Left forelimb (tissue), 1 donor: ENCODE results near the gene RIT1.

Source experiments
- DNase-seq: peaks from one replicate; pipeline ENCODE4 v3.0.0-alpha.2; 2018; ENCODE audit warnings: low spot score

RIT1 gene

DNA sequence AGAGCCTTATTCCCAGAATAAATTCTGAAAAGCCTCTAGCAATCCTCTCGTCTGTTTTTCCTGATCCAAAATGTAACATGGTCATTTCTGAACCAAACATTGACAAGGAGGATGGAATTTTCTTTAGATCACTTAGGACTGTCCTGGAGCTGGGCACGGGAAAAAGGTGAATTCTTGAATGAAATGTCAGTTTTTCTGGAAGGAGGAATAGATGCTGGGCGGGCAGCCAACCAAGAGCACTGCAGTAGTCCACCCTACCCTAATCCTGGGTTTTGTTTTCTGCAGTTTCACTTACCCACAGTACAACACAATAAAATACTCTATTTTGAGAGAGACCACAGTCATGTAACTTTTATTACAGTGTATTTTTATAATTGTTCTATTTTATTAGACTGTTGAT lies 20.9 kb downstream of the RIT1 start:
- no peak for DNase-seq

- DNase-seq = no peak
Observed at GRCh38 chr1:155889566-155889965, 21.6 kb downstream of the RIT1 start.

GRCh38 chr1:155888481-155888880 lies 22.7 kb downstream of the RIT1 start:
- no peak for DNase-seq

- DNase-seq = no peak
Observed at GRCh38 chr1:155884982-155885381, 26.2 kb downstream of the RIT1 start.

DNA sequence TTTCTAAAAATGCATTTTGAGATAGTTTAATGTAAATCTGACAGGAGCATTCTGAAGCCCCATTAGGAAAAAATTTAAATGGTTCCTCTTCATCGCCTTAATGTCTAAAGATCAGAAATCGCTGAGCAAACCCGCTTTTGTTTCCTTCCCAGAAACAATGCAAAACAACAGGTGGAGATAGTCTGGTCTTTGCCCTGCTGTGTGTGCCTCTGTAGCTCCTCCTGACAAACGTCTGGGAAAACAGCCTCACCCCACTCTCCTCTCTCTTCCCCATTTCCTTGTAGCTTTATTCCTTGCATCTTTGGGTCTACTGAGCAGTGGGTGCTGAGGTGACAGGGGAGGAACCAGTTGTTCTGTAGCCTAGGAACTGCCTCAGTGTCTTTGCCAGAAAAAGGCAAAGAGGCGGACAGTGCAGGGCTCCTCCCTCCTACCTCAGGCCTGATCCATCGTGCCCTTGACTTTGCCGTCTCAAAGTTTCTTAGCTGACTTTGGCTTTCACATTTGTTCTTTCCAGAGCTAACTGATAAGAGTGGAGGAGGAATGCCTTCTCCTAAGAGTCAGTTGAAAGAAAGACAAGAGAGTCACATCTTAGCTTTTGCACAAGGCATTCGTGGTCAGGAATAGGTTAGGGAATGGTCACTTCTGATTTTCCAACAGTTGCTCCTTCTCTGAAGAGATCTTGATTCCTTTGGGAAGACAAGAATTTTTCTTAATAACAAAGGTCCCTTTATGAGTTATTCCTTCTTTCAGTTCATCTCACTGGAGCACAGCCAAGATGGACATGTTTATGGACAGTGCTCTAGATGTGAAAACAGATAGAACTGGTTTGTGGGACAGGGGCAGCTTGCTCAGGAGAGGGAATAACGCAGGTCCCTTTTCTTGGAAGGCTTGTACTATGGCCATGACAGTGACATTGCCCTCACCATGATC lies 26.9 kb downstream of the RIT1 start:
- DNase-seq = no peak

DNA sequence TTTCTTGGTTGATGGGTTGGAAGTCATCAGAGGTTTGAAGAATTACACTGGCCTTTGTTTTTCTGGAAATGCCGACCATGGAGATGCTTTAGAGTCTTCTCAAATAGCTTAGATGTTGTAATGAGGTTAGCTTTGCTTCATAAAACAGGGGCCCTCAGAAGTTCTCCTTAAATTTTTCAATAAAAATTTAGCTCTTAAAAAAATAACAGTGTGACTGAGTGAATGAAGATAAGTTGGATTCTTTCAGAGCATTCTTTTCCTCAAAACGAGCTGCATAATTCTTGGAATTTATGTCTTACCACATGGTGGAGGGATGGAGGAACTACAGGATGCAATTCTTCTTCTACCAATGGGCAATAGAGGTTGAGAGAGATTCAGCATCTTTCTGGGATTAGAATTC lies 28.4 kb downstream of the RIT1 start:
- no peak for DNase-seq

DNA sequence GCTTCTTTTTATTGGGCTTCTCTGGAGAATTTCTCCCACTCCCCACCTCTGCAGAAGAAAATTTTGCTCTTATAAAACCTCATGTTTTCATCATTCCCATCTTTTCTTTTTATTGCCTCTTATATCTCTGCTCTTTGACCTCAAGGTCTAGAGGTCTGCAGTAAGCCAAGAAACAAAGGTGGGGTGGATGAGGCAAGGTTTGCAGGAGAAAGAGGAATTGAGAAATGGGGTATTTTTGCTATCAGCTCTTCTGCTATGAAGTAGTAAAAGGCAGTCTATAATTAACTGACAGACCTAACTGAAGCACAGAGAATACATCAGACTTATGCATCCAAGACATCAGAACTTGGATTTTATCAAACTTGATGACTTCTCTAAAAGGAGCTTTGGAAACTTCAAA lies 28.9 kb downstream of the RIT1 start:
- no peak for DNase-seq

- DNase-seq = no peak
Observed at GRCh38 chr1:155880950-155881349, 30.2 kb downstream of the RIT1 start.

DNA sequence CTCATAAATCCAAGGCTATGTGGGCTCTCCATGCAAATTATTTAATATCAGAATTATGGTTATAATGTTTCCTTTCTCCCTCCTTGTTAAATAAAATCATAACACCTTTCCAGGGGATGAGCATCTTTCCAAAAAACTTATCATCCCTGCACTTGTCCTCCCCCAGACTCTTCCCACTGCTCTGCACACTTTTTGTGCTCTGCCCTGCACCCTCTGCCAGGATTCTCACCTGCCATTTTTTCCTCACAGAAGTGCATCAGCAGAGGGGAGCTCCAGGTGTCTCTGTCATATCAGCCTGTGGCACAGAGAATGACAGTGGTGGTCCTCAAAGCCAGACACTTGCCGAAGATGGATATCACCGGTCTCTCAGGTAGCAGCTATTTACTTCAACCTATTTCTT lies 30.9 kb downstream of the RIT1 start:
- DNase-seq = no peak

DNA sequence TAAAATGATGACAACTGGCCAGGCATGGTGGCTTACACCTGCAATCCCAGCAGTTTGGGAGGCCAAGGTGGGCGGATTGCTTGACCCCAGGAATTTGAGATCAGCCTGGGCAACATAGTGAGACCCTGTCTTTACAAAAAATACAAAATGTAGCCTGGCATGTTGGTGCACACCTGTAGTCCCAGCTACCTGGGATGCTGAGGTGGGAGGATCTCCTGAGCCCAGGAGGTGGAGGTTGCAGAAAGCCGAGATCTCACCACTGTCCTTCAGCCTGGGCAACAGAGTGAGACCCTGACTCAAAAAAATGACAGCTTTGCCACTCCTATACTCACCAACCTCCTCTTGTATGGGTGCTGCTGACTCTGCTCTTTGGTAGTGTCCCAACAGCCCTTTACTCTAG lies 33.2 kb downstream of the RIT1 start:
- DNase-seq = no peak

DNA sequence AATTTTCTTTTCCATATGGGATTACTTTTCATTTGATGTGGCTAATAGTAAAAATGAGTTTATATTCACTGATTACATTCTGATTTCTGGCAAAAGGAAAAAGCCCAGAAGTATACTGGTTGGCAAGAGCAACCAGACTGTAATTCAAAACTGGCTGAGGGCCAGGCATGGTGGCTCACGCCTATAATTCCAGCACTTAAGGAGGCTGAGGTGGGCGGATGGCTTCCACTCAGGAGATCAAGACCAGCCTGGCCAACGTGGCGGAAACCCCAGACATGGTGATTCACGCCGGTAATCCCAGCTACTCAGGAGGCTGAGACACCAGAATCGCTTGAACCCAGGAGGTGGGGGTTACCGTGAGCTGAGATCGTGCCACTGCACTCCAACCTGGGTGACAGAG lies 37.3 kb downstream of the RIT1 start:
- DNase-seq = no peak

- DNase-seq = no peak
Observed at GRCh38 chr1:155872527-155872926, 38.6 kb downstream of the RIT1 start.

GRCh38 chr1:155871390-155871789 lies 39.8 kb downstream of the RIT1 start:
- DNase-seq = peak; percentile 69

GRCh38 chr1:155867766-155868165 lies 43.4 kb downstream of the RIT1 start:
- no peak for DNase-seq

DNA sequence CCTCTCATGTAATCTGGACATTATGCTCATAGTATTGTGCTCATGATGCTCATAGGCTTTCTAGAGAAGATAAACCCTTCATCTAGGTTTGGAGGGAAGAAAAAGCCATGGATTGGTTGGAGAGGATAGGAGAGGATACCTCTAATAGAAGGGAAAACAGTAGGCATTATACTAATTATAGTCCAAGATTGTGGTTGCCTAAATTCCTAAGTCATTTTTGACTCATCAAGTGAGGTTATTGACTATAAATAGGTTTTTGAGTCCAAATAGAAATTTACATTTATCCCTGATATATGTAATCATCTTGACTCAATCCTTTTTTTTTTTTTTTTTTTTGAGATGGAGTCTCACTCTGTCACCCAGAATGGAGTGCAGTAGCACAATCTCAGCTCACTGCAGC lies 46.8 kb downstream of the RIT1 start:
- DNase-seq = no peak

DNA sequence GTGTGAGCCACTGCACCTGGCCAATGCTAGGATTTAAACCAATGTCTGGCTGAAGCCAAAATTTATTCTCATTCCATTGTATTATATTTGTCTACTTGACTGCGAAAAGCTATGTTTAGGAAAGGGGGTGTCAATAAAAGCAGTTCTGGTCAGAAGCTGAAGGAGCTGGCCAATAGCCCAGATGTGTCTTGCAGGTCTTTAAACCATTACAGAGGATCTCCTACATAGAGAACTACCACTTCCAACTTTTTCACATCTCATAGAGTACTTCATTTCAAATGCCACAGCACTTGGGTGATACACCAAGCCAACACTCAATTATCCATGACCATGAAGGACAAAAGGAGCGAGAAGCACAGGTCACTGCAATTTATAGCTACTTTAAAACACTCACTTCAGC lies 49.3 kb downstream of the RIT1 start:
- no peak for DNase-seq

- DNase-seq = no peak
Observed at GRCh38 chr1:155860970-155861510, 50.1 kb downstream of the RIT1 start.

GRCh38 chr1:155859881-155860871 lies 51.0 kb downstream of the RIT1 start:
- DNase-seq = peak; percentile 92

- DNase-seq = peak; percentile 93
Observed at GRCh38 chr1:155859234-155859829, 51.8 kb downstream of the RIT1 start, which contains the start of gene SYT11. Gene SYT11, plus strand, starts transcription at chr1:155859567. Its CDS starts 195 bp downstream, at chr1:155859762.

GRCh38 chr1:155858800-155859233 lies 52.3 kb downstream of the RIT1 start:
- no peak for DNase-seq

DNA sequence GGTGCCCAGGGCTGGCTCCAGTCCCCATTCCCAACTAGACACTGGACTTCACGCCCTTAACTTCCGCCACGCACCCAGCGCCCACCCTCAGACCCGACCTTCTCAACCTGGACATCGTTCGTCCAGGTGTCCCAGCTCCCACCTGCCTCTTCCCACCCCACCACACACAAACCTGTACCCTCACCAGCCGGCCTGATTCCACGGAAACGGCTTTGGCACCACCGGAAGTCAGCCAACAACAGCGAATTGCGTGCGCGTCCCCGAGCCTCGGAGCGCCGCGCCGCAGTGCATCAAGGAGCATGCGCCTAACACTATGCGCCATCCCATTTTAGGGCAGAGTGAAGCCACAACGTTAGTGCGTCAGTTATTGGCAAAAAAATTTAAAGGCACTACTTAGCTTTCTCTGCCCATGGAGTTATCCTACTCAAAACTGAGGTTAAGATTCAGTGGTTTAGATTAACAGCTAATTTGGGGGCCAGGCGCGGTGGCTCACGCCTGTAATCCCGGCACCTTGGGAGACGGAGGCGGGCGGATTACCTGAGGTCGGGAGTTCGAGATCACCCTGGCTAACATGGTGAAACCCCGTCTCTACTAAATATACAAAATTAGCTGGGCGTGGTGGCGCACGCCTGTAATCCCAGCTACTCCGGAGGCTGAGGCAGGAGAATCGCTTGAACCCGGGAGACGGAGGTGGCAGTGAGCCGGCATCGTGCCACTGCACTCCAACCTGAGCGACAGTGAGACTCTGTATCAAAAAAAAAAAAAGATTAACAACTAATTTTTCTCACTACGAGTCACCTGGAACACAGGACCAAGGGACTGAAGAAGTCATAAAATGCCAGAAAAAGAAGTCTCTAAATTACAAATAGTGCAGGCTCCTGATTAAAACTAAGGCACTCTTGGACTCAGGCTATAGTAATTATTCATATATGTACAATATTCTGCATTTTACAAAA lies 53.9 kb downstream of the RIT1 start, which contains the start of gene GON4L:
GON4L (minus strand) TSS at position 240 of the 956 bp plus-strand sequence. CDS start 3,434 bp downstream, outside the sequence.
- peak; percentile 90 for DNase-seq
